Ovary (tissue), 3 donors: ENCODE measurements around the gene CPLANE2.

Experiments
- CTCF ChIP-seq, 3 donors: fragments of 450-650 bp in 2 of 3; fragments of 200-600 bp in 1 of 3; IDR thresholded peaks; one replicate each; pipeline versions ENCODE4 v1.5.1 to v1.8.0; 2016 to 2022; ENCODE audit warnings: antibody characterized with exemption in 3 of 3, mild to moderate bottlenecking in 1 of 3
- POLR2A ChIP-seq: fragments of 450-650 bp; IDR thresholded peaks from one replicate; pipeline ENCODE4 v1.6.1; 2017; ENCODE audit warnings: antibody characterized with exemption, mild to moderate bottlenecking, moderate library complexity
- donor health status: DM: no; HTN: no; CAD: no.

- TF ChIP-seq POLR2A, result no peak
- no peak for TF ChIP-seq CTCF (IDR thresholded peaks at IDR 0.05)
Measured at GRCh38 chr1:16226129-16226489, 10.9 kb downstream of the CPLANE2 start.
